Measurements from ENCODE around the gene RARS2.

RARS2 gene

DNA sequence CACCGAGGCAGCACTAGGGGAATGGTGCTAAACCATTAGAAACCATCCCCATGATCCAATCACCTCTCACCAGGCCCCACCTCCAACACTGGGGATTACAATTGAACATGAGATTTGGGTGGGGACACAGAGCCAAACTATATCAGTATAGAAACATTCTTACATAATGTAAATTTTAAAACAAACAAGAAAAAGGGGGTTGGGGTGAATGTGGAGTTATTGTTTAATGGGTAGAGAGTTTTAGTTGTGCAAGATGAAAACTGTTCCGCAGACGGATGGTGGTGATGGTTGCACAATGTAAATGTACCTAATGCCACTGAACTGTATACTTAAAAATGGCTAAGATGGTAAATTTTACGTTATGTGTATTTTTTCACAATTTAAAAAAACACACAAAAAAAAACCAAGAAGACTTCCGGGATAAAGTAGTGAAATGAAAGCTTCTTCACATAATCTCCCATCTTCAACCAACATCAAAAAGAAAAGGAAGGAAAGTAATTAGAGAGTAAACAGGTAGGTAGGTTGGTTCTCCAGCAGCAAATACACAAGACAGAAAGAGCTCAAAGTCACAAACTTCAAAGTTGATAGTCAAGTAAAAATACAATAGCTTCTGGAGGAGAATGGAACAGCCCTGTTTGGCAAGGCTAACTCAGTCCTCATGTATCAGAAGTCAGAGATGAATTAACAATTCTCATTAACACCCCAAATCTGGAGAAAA lies 16.3 kb downstream of the RARS2 start:
- no peak for DNase-seq

DNA sequence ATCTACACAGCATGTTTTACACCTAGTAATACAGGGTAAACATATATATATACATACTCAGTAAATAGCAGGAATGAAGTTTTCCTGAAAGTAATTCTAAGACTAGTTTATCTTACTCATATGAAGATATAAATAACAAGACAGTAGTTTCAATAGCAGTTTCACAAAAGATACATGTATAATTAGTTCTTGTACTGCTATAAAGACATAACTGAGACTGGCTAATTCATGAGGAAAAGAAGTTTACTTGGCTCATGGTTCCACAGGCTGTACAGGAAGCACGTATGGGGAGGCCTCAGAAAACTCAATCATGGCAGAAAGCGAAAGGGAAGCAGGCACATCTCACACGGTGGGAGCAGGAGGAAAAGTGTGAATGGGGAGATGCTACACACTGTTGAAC lies 16.9 kb downstream of the RARS2 start:
- DNase-seq = no peak

DNA sequence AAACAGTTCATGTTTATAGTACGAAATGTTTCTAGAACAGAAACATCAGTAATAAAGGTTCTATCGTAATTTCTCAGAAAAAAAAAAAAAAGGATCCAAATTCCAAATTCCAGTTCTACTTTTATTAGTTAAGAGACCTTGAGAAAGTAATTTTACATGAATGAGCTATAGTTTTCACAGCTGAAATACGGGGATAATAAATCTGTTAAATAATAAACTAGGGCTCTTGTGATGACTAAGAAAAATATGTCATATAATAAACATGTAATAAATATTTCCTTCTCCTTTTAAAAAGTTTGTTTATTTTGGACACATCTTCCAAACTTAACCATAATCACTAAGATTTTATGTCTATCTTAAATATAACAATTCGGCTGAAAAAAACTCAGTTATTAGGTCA lies 17.8 kb downstream of the RARS2 start:
- no peak for DNase-seq

DNA sequence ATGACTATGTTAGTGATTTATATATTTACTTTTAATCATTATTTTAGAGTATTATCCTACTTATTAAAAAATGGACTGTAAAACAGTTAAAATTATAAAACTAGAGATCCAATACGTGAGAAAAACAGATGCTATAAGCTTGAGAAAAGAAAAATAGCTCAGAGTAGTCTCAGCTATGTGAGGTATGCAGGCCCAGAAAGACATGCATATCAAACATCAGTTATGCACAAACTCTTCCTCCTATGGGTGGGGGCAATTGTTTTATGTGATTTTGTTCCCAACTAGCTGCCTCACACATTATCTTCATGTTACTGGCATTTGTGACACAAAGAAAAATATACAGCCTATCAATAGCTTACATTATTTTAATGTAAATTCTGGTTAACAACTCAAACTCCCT lies 28.8 kb downstream of the RARS2 start:
- DNase-seq = no peak

DNA sequence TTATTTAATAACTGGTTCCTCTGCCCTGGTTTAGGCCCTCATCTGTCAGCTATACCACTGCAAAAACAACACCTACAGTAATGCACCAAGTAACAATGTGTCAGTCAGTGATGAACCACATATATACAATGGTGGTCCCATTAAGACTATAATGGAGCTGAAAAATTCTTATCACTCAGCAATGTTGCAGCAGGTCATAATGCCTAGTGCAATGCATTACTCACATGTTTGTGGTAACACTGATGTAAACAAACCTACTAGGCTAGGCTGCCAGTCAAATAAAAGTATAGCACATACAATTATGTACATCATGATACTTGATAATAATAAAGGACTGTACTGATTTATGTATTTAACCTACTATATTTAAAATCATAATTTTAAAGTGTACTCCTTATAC lies 31.3 kb downstream of the RARS2 start:
- no peak for DNase-seq

DNA sequence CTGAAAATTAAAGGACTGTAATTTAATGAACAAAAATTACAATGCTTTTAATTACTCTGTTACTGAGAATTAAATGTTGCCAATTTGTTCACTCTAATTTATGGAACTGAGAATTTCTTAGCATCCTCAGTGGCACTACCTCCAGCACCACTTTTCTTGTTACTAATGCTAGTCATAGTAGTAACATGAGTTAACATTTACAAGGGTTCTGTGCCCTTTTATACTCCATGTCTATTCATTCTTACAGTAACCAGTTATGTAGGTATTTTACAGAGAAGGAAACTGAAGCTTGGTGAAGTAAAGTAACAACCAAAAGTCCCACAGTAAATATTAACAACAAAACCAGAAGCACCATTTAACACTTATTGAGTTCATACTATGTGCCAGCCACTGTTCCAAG lies 34.3 kb downstream of the RARS2 start:
- DNase-seq = no peak

DNA sequence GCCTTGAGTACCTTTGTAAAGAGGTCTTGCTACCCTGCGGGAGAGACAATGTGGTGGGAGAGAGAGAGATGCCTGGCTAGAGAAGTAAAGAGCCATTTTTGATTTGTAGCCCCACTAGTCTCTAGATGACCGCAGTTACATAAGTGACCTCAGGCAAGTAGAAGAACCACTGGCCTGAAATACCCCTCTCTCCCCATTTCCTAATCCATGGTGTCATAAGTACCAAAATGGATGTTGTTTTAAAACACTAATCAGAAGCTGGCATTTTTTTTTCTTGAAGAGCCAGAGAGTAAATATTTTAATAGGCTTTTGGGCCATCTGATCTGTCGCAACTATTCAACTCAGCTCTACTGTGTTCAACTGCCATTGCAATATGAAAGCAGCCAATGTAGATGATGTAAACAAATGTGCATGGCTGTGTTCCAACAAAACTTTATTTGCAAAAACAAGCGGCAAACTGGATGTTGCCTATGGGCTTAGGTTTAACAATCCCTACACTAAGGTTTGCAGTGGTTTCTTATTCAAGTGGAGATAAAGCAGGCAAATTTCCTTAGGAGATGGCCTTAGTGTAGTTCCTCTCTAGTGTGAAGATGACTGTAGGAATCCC lies 36.5 kb downstream of the RARS2 start:
- no peak for DNase-seq

DNA sequence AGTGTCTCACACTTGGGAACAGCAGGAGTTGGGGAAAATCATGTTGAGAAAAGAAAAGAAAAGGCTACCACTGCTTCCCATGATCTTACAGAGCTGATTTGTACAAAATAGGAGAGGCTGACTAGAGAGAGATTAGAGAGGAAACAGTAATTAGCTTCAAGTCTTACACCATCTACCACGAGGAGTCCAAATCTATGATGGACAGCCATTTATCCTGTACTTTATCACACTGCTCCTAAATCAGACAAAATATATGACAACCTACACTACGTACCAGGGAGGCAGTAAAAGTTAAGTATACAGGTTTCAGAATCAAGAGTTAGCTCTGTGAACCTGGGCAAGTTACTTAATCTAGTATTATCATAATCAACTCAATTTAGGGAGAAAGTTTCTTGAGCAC lies 38.0 kb downstream of the RARS2 start:
- no peak for DNase-seq

DNA sequence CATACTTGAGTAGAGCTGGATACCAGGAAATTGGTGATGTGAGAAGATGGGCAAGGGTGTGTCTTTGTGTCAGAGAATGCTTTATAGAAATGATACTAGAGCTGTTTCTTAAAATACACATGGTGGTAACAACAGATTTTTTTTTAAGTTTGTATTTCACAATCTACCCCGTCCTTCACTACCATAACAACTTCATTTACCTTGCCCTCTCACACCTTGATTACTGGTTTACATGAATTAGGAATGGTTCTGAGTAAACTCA lies 45.4 kb downstream of the RARS2 start:
- no peak for DNase-seq

DNA sequence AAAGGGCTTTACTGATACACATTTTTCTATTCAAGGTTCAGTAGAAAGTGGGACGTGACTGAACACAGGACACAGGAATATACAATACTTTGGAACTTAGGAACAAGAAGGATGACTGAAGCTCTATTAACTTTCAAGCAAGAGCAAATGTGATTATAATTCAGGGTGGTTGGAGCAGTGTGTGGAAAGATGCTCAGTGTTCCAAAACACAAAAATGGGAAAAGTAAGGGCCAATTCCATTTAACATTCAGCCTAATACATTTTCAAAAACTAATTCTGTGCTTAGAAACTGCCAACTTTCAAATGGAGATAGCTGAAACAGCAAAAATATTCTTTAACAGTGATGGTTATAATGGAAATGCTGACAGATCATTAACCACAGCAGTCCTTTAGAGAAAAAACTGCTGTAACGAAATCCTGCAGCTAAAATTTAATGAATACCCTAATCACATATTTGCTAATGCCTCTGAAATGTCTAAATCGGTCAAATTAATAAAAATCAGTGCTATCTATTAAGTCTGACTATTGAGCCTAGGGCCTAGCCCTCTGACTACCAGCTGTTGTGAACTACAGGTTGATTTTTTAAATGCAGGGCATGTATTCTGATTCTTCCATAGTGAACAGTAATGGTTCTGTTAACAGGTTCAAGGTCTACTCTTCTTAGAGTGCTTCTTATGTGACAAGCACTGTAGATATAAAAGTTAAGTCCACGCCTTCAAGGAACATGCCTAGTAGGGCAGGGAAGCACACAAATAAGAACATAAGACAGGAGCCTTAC lies 45.9 kb downstream of the RARS2 start:
- no peak for DNase-seq

DNA sequence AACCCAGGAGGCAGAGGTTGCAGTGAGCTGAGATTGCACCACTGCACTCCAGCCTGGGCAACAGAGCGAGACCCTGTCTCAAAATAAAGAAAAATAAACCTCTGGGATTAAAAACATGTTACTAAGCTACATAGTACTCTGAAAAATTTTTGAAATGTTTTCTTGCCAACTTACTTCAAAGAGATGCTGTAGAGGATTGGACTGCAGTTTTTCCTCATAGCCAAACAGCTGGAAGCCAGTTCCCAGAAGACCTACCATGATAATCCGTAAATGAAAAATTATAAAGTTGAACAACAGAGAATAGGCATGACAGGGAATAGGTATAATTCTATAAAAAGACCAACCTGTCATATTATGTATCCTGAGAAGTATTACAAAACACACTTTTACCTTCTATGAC lies 48.0 kb downstream of the RARS2 start:
- no peak for DNase-seq

DNA sequence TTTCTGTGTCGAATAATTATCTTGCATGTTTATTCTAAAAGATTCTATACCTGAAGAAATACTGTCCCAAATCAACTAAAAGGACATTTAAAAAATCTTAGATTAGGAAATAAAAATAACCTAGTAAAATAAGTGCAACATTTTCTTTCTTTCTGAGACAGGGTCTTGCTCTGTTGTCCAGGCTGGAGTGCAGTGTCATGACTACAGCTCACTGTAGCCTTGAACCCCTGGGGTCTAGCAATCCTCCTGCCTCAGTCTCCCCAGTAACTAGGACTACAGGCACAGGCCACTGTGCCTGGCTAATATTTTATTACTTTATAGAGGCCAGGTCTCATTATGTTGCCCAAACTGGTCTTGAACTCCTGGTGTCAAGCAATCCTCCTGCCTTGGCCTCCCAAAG lies 48.7 kb downstream of the RARS2 start:
- DNase-seq = no peak

DNA sequence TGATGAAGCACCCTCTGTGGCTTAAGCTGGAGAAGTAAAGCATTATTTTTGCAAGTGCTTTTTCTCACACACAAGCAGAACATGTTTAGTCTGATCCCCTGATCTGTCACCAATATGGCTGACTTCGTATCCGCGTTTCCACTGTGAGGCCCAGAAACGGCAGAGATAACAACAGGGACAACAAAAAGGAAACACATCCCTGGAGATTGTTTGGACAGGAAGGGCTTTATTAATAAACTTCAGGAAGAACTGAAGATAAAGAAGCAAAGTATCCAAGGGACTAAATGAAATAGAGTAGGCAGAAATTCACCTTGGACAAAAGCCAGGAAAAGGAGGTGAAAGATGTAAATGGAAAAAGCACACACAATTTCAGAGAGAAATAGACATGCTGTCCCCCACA lies 49.2 kb downstream of the RARS2 start:
- DNase-seq = no peak

DNA sequence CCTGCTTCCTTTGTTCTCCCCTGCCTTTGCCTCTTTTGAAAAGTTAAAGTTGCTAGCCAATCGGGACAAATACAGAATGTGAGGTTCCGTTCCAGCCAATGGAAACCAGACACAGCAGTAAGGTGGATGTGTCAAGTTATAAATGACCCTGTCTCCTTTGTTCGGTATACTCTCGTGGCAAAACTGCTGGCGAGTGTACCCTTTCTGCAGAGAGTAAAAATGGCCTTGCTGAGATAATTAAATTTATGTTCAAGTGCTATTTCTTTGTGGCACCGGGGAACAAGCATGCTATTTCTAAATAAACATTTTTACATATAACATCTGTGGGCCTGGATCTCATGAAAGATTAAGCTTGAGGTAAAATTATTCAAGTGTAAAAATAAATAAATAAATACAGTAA lies 50.2 kb downstream of the RARS2 start:
- DNase-seq = no peak

DNA sequence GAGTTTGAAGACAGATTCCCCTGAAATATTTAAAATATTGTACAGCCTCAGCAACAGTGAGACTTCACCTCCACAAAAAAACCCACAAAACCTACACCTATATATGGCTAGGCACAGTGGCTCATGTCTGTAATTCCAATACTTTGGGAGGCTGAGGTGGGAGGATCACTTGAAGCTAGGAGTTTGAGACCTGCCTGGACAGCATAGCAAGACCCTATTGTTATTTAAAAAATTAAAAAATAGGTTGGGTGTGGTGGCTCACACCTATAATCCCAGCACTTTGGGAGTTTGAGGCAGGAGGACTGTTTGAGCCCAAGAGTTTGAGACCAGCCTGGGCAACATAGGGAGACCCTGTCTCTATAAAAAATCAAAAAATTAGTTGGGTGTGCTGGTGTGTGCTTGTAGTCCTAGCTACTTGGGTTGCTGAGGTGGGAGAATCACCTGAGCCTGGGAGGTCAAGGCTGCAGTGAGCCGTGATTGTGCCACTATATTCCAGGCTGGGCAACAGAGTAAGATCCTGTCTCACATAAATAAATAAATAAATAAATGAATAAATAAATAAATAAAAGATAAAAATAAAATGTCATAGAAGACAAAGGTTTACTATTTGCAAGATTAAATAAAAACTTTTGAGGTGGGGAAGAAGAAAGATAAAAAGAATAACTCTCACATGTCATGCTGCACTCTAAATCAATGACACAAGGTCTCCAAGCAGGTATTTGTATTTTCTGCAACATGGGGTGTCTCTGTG lies 51.1 kb downstream of the RARS2 start:
- no peak for DNase-seq

DNA sequence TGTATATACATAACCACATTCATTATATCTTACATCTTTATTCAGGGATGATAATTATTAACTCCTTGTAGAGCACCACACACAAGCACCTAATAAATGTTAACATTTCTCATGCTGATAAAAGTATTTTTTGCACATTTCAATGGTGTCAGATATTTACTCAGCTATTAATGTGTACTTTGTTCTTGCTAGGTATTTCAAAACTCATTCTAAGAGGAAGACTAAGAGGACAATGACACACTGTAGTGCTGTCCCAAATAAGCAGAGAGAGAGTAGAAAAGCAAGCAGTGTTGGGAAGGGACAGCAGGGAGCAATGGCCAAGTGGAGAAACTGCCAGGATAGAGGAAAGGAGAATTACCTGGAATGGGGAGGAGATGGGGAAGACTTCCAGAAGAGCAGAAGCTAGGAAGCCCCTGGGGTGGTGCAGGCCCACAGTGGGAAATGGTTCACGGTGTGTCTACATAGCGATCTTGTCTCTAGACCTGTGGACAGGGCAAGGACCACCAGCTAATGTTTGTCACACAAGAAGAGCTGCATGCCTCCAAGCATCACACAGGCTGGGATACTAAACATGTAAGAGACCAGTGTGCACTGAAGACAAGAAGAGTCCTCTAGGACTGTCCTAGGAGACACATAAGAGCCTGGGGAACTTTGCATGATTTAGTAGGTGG lies 55.3 kb downstream of the RARS2 start:
- no peak for DNase-seq

DNA sequence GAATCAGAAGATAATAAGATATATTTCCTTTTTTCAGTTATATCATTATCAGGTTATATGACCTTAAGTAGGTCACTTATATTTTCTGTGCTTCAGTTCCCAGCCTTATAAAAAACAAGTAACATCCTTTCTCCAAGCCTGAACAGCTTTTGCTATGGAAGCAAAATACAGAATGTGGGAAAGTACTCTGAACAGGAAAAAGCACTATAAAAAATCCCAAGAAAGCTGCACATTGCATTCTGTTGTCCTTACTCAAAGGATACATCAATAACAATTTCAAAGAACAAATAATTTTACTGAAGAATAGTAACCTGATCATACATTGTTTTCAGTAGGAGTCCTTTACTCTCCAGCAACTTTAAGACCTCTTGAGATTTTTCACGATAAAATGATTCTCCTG lies 60.6 kb downstream of the RARS2 start:
- no peak for DNase-seq

DNA sequence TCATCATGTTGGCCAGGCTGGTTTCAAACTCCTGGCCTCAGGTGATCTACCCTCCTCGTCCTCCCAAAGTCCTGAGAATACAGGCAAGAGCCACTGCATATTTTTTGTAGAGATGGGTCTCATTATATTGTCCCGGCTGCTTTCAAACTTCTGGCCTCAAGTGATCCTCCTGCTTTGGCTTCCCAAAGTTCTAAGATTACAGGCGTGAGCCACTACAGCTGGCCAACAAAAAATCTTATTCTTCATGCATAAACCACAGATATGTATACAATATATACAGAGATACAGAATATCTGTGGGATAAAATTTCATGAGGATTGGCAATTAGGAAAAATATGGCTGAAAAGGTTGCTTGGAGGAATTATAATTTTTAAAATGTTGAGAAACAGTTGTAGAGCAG lies 67.1 kb downstream of the RARS2 start:
- DNase-seq = no peak

DNA sequence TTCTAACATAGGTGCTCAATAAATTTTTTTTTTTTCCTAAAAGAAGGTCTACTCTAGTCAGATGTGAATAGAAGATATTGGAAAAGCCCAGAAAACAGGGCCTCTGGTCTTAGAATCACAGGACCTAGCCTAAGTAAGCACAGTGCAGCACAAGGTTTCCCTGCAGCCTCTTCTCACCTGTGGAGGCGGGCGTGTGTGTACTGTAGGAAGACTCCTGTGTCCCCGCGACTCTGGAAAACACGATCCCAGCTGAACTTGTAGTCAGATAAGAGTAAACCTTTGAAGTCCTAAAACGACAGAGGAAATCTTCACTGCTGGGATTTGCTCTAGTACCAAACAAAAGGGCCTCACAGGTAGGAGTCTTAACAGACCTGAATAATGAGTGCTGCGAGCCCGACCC lies 71.3 kb downstream of the RARS2 start:
- DNase-seq = no peak

DNA sequence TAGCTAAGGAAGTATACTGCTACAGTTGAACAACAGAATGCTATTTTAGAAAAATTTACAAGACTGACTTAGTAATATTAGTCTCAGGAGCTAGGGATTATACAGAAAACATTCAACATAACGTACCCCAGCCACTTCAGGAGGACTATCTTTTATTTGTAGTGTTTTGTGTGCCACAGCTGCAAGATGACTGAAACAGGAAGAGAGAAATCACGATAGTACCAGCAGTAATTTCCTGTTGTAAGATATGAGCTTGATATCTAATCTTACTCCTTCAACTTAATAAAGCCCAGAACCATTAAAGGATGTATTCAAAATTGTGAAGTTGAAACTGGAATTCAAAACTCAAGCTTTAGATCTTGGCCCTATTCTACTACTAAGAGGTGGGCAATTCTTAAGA lies 75.0 kb downstream of the RARS2 start:
- DNase-seq = no peak

DNA sequence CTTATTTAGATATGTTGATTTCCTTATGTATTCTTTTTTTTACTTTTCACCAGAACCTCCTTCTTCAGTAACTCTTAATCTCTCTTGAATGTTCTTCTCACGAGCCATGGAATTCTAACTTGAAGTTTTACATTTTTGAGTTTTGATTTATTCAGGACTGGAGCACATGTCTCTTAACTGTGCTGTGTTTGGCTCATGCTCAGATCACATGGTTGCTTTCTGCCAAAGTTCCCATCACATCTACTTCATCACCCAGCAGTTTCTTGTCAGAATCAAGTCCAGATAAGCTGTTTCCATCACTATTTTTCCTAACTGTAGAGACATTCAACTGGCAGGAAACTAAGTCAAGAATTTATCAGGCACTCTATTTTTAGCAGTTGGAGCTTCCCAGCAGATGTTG lies 85.3 kb downstream of the RARS2 start:
- DNase-seq = no peak

DNA sequence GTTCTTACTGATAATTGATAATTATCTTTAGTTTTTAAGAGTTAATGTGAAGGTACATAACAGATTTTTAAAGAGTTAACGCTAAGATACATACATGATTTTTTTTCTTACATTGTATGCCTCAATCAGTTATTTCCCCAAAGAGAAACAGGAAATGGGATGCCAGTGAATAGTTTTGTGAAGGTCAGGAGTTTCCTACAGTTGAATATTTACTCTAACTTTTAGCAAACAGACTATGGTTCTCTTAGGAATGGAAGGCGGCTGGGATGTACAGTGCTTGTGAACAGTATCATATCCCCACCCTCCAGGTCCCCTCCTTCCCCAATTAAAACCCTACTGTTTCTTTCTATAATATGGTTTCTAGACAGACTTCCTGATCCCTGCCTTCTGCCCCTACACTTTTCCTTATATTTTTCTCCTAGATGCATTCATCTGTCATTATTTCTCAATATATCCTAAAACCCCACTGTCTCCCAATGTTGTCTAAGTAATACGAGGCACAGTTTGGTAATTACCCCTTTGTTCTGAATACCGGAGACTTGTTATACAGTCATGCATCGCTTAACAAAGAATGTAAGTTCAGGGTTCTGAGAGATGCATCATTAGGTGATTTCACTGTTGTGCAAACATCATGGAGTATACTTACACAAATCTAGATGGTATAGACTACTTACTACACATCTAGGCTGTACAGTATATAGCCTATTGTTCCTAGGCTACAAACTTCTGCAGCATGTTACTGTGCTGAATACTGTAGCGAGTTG lies 87.8 kb downstream of the RARS2 start:
- DNase-seq = no peak

DNA sequence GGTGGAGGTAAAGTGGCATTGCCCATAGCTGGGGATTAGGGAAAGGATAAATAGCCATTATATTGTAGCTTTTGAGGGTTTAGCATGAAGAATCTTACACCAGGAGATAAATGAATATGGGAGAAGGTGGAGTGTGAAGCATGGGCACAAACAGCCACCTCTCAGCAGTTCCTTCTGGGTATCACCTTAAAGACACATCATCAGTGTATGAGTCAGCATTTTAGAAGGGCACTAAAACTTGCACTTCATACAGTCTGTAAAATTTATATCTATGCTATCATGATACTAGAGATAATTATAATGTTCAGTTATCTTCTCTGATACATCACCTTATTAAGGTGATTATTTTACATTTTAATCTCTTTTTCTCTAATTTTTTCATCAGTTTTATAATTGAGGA lies 91.7 kb downstream of the RARS2 start:
- no peak for DNase-seq
